Activated CD8-positive, alpha-beta memory T cell treated with anti-CD3 and anti-CD28 coated beads, Interleukin-2, amount 50 U/mL, for 4 hours (primary cell): Measurements from ENCODE around the gene PIGR.
A peak's percentile ranks its signal among the peaks of the same experiment; 100 is the strongest.

Source experiments
- DNase-seq: peaks from one replicate; pipeline ENCODE4 v3.0.0-alpha.2; 2020

The PIGR gene

GRCh38 chr1:206946261-206946660, at the start of gene PIGR:
TSS of gene PIGR (minus strand) at chr1:206946466. CDS start at chr1:206940531, 5,935 bp downstream.
- DNase-seq: no peak

- no peak for DNase-seq
Measured at GRCh38 chr1:206992790-206993189, 46.5 kb upstream of the PIGR start.

- no peak for DNase-seq
Measured at GRCh38 chr1:206987873-206988272, 41.6 kb upstream of the PIGR start.

- no peak for DNase-seq
Measured at GRCh38 chr1:206986885-206987284, 40.6 kb upstream of the PIGR start.

- no peak for DNase-seq
Measured at GRCh38 chr1:206986402-206986801, 40.1 kb upstream of the PIGR start.

- no peak for DNase-seq
Measured at GRCh38 chr1:206985162-206985749, 39.0 kb upstream of the PIGR start.

GRCh38 chr1:206982216-206982615, 36.0 kb upstream of the PIGR start:
- DNase-seq: peak; percentile 66

GRCh38 chr1:206979379-206980043, 33.2 kb upstream of the PIGR start:
- DNase-seq: no peak

- DNase-seq: no peak
Measured at GRCh38 chr1:206978259-206978658, 32.0 kb upstream of the PIGR start.

- DNase-seq: no peak
Measured at GRCh38 chr1:206975306-206975705, 29.0 kb upstream of the PIGR start.

- DNase-seq: no peak
Measured at GRCh38 chr1:206974140-206974539, 27.9 kb upstream of the PIGR start.

GRCh38 chr1:206972728-206973127, 26.5 kb upstream of the PIGR start:
- no peak for DNase-seq

- DNase-seq: no peak
Measured at GRCh38 chr1:206971029-206971655, 24.9 kb upstream of the PIGR start.

- no peak for DNase-seq
Measured at GRCh38 chr1:206970446-206970845, 24.2 kb upstream of the PIGR start, which contains the start of gene FCAMR. TSS of gene FCAMR (minus strand) at chr1:206970460. CDS start at chr1:206970125, 335 bp downstream.

- no peak for DNase-seq
Measured at GRCh38 chr1:206969090-206969489, 22.8 kb upstream of the PIGR start.

- DNase-seq: no peak
Measured at GRCh38 chr1:206967096-206967849, 21.0 kb upstream of the PIGR start.

GRCh38 chr1:206965781-206966180, 19.5 kb upstream of the PIGR start:
- DNase-seq: no peak

GRCh38 chr1:206963740-206964139, 17.5 kb upstream of the PIGR start:
- no peak for DNase-seq

GRCh38 chr1:206963119-206963712, 16.9 kb upstream of the PIGR start:
- no peak for DNase-seq

GRCh38 chr1:206962272-206962671, 16.0 kb upstream of the PIGR start:
- DNase-seq: no peak

GRCh38 chr1:206961668-206962067, 15.4 kb upstream of the PIGR start:
- DNase-seq: no peak

GRCh38 chr1:206960676-206961386, 14.6 kb upstream of the PIGR start:
- DNase-seq: no peak
